HG02943 (cell line): ENCODE data around the gene PNMT.

ENCODE experiments used
- ATAC-seq: cut with Tn5 transposase; IDR thresholded peaks from one replicate; pipeline ENCODE4 v1.9.1; 2021; ENCODE audit warnings: mild to moderate bottlenecking, low read depth, moderate library complexity; ENCODE audit not compliant: unreplicated experiment

The PNMT gene

GRCh38 chr17:39667945-39668924 is at the start of gene PNMT:
PNMT (plus strand) TSS chr17:39668453; CDS start chr17:39668476, 23 bp downstream.
- ATAC-seq, result no peak

DNA sequence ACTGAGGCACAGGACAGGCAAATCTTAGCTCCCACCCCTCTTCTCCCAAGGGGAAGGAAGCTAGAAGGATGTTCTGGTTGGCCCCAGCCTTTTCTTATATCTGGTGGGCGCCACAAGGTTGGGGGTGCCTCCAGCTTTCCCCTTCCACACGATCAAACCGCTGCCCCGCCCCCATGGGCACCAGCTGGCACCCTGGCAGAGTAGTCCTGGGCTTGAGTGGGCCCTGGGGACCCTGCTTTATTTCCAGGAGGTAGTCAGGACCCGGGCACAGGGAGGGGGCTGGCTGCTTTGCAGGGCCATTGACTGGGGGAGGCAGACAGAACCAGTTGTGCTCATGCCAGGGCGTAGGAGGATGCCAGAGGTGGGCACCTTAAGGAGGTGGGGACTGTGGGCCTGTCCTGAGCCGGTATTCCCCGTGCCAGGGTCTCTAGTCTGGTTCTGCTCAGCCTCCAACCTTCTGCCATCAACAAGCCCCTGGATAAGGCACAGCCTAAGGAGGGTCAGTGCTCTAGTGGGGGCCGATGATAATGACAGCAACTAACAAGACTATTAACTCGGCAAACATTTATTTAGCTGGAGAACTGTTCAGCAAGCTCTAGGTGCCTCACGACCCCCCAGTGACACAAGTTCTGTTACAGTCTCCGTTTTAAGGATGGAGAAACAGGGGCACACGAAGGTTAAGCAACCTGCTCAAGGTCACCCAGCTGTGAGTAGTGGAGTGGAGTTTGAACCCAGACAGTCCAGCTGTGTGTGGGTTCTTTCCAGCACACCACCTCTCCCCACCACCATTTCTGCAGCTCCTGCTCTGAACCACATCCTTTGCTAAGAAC is 49.1 kb upstream of the PNMT start:
- ATAC-seq, result no peak

- ATAC-seq, result no peak
Measured at GRCh38 chr17:39619786-39620101, 48.5 kb upstream of the PNMT start.

DNA sequence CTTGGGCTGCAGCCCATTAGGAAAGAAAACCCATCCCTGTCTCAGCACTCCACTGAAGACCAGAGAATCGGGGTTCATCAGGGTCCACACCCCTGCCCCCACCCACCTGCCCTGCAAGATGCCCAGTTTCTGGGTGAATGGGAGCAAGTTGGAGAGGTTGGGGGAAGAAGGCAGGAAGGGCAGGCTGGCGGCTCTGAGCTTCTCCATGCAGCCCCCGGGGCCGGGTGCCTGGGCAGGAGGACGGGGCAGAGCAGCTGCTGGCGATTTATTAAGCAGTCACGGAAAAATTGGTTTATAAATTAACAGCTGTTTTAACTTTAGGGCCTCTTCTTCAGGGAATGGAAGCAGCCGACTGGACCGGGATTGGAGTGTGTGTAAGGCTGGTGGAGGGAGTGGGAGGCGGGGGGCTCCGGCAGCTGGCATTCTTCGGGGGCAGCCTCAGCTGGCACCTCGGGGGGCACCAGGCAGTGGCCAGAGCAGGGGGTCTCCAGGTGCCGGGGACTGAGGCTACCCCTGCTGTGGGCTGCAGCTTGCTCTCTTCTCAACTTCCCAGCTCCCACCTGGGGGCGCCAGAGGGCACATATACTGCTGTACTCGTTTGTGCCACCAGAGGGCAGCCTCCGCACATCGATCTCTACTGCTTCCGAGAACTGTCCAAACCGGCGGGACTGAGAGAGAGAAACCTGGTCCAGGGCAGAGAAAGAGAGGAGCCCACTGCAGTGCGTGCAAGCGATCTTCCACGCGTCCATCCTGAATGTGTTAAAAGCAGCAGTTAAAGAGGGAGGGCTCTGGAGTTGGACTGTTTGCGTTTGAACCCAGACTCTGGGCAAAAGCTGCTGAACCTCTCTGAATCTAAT is 46.5 kb upstream of the PNMT start:
- ATAC-seq, result no peak

DNA sequence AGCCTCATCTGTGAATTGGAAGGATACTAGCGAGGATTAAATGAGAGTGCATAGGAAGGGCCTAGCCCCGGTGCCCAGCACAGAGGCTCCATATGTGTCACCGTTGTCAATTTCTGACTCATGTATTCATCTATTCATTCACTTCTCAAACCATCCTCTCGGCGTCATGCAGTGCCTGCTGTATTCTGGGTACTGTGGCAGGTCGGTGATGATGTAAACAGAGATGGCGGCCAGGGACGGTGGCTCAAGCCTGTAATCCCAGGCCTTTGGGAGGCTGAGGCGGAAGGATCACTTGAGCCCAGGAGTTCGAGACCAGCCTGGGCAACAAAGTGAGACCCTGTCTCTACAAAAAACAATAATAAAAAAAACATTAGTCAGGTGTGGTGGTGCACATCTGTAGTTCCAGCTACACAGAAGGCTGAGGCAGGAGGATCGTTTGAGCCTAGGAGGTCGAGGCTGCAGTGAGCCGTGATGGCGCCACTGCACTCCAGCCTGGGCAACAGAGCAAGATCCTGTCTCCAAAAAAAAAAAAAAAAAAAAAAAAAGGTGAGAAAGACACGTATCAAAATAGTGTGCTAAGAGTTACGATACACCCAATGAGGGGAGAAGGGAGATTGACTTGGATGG is 45.8 kb upstream of the PNMT start:
- no peak for ATAC-seq

DNA sequence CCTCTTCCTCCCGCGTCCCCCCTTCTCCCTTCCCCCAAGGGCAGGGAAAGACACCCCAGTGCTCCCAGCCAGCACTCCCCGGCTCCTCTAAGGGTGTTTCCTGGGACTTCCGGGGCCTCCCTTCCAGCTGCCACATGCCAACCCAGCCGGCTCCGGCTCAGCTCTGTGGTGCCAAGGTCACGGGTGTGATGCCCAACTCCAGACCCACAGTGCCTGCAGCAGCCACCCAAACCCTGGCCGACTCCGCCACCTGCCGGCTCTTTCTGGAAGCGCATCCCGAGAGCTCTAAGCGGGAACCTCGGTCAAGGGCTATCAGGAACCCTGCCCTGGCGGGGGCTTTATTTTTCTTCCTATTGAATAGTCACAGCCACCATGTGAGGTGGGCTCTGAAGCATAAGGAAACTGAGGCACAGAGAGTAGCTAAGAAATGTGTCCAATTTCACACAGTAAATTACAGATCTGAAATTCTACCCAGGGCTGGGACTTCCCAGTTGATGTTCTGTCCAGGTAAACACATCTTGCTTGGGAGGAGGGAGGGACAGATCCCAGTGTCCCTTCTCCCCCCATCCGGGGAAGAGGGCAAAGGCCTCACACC is 44.8 kb upstream of the PNMT start:
- ATAC-seq, result no peak

GRCh38 chr17:39624313-39624712 is 43.9 kb upstream of the PNMT start:
- ATAC-seq, result no peak

GRCh38 chr17:39625198-39625785 is 43.0 kb upstream of the PNMT start:
- ATAC-seq, result no peak

GRCh38 chr17:39626171-39627046 is 41.8 kb upstream of the PNMT start, which contains the start of gene PPP1R1B:
PPP1R1B (plus strand) TSS chr17:39626952; CDS start chr17:39627393, 441 bp downstream.
- no peak for ATAC-seq

DNA sequence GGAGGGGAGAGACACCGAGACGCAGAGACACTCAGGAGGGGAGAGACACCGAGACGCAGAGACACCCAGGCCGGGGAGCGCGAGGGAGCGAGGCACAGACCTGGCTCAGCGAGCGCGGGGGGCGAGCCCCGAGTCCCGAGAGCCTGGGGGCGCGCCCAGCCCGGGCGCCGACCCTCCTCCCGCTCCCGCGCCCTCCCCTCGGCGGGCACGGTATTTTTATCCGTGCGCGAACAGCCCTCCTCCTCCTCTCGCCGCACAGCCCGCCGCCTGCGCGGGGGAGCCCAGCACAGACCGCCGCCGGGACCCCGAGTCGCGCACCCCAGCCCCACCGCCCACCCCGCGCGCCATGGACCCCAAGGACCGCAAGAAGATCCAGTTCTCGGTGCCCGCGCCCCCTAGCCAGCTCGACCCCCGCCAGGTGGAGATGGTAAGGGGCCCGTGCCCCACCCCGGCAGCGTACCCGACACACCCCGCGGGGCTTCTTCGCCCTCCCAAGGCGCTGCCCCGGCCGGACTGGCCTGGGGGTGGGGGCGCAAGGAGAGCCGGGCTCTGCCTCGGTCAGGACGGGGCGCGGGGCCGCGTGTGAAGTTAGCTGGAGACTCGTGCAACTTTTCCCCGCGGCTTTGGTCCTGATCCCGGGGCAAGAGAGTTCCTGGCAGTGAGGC is 41.1 kb upstream of the PNMT start:
- ATAC-seq, result no peak

- ATAC-seq, result no peak
Measured at GRCh38 chr17:39627712-39628516, 40.3 kb upstream of the PNMT start.

GRCh38 chr17:39628655-39629493 is 39.4 kb upstream of the PNMT start:
- ATAC-seq, result no peak

DNA sequence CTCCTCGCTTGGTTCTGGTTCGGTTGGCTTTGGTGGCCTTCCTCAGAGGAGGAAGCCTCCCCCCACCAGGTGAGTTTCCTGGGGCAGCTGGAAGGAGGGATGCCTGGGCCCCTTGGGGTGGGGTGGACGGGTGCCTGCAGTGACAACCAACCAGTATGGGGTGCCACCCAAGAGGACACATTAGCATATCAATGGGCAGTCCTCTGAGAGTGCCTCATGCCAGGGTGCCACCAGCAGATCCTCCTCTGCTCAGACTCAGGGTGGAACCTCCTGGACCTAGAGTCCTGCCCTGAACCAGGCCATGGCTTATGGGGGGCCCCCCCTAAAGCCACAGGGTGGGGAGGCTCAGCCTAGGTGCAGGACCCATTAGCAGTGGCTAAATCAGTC is 38.8 kb upstream of the PNMT start:
- no peak for ATAC-seq

DNA sequence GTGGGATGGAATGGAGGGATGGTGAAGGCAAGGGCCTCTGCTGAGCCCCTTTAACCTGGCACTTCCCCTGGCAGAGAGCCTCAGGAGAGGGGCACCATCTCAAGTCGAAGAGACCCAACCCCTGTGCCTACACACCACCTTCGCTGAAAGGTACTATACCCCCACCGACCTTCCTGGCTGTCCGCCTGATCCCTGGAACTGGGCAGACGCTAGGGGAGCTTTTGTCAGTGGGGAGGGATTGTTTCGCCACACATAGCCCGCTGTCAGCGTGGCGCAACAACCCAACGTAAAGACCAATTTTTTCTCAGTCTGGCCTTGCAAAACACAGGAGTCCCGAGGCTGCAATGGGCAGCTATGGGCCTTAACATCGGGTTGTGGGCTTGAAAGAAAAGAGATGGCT is 38.4 kb upstream of the PNMT start:
- ATAC-seq, result no peak

- no peak for ATAC-seq
Measured at GRCh38 chr17:39631403-39631802, 36.9 kb upstream of the PNMT start.
